Measurements from ENCODE around the gene COL3A1. TPM values are rescaled to one million over a fixed set of nuclear protein-coding genes. Genes with fewer than 3 reads are reported as not detected.

Gene COL3A1
- polyA plus RNA-seq, 4 donors = 2.0 to 648 (median 59.6) TPM

DNA sequence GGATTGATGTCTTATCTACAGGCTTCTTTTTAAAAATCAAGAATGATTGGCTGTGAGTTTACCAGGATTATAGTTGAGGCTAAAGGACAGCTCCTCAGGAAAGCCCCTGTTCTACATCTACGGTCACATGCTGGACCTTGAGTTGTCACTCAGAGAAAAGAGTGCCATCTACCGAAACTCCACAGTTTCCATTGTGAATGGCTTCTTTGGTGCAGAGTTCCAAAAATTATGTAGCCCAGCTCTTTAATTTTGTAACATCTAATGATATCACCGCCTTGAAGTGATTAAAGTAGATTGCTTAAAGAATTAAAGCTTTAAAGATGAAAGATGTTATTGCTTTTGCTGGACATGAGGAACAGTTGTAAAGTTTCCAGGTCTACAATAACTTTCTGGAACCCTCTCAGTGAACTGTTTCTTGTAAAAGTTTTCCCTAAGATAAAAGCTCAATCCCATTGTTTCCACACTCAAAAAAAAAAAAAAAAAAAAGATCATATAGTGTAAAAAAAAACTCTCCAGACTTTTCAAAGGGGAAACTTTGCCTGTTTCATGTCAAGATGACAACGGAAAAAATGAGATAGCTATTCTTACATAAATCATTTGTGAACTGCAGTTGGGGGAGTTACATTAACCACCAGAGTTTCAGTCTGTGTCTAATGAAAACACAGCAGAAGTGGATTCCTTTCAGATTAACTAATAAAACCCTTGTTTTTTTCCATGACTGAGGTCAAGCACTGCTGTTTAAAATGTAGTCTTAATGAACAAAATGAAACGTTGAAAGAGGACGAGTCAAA is 4.3 kb downstream of the COL3A1 start:
- no peak for FAIRE-seq
- H3K36me3 ChIP-seq (ENCODE audit: control insufficient read depth in 3 of 3, insufficient read depth in 2 of 3, low read depth in 1 of 3, low read length in 3 of 3) = no peaks in the 10 kb centered on the region
- 28 to 38% (median 28%) methylated on average over 6 of the region's 6 CpGs for WGBS, 3 donors
- H3K27ac ChIP-seq (ENCODE audit: low read depth in 1 of 3, low read length in 2 of 3) = peak overlapping the region in 2 of 3 donors; percentile 58 to 83
- no peaks in the 10 kb centered on the region for H3K4me1 ChIP-seq (ENCODE audit: control insufficient read depth in 3 of 3, insufficient read depth in 2 of 3, low read depth in 1 of 3, low read length in 2 of 3)
- no peaks in the 10 kb centered on the region for H3K9me3 ChIP-seq (ENCODE audit: control insufficient read depth in 2 of 2, insufficient read depth in 1 of 2, low read depth in 1 of 2, low read length in 1 of 2)
- H3K27me3 ChIP-seq (ENCODE audit: control insufficient read depth in 3 of 3, insufficient read depth in 3 of 3, low read length in 3 of 3) = no peaks in the 10 kb centered on the region
- H3K4me3 ChIP-seq (ENCODE audit: low read depth in 1 of 3, low read length in 3 of 3) = peak overlapping the region in 1 of 3 donors; percentile 24
- peak; percentile 9 to 31 for DNase-seq

- H3K9me3 ChIP-seq (ENCODE audit: control insufficient read depth in 2 of 2, insufficient read depth in 1 of 2, low read depth in 1 of 2, low read length in 1 of 2) = no peaks in the 10 kb centered on the region
- 44 to 68% (median 56%) methylated on average over 3 of the region's 3 CpGs for WGBS, 3 donors
- DNase-seq (no peak), FAIRE-seq (no peak)
- no peak overlapping the region for H3K4me3 ChIP-seq (ENCODE audit: low read depth in 1 of 3, low read length in 3 of 3)
- H3K36me3 ChIP-seq (ENCODE audit: control insufficient read depth in 3 of 3, insufficient read depth in 2 of 3, low read depth in 1 of 3, low read length in 3 of 3) = no peaks in the 10 kb centered on the region
- peak overlapping the region in 1 of 3 donors; percentile 83 for H3K27ac ChIP-seq (ENCODE audit: low read depth in 1 of 3, low read length in 2 of 3)
- H3K27me3 ChIP-seq (ENCODE audit: control insufficient read depth in 3 of 3, insufficient read depth in 3 of 3, low read length in 3 of 3) = no peaks in the 10 kb centered on the region
- H3K4me1 ChIP-seq (ENCODE audit: control insufficient read depth in 3 of 3, insufficient read depth in 2 of 3, low read depth in 1 of 3, low read length in 2 of 3) = no peaks in the 10 kb centered on the region
Observed at GRCh38 chr2:188979187-188980114, 5.3 kb downstream of the COL3A1 start.

GRCh38 chr2:188983427-188984064 is 9.4 kb downstream of the COL3A1 start:
- DNase-seq = no peak
- no peak for FAIRE-seq
- no peaks in the 10 kb centered on the region for H3K4me1 ChIP-seq (ENCODE audit: control insufficient read depth in 3 of 3, insufficient read depth in 2 of 3, low read depth in 1 of 3, low read length in 2 of 3)
- H3K27me3 ChIP-seq (ENCODE audit: control insufficient read depth in 3 of 3, insufficient read depth in 3 of 3, low read length in 3 of 3) = no peaks in the 10 kb centered on the region
- H3K9me3 ChIP-seq (ENCODE audit: control insufficient read depth in 2 of 2, insufficient read depth in 1 of 2, low read depth in 1 of 2, low read length in 1 of 2) = no peaks in the 10 kb centered on the region
- H3K36me3 ChIP-seq (ENCODE audit: control insufficient read depth in 3 of 3, insufficient read depth in 2 of 3, low read depth in 1 of 3, low read length in 3 of 3) = no peaks in the 10 kb centered on the region
- 54 to 73% (median 59%) methylated on average over 4 of the region's 4 CpGs for WGBS, 3 donors
- peak overlapping the region in 2 of 3 donors; percentile 47 to 58 for H3K27ac ChIP-seq (ENCODE audit: low read depth in 1 of 3, low read length in 2 of 3)
- H3K4me3 ChIP-seq (ENCODE audit: low read depth in 1 of 3, low read length in 3 of 3) = no peak overlapping the region

- Histone ChIP-seq H3K4me3 (ENCODE audit: low read depth in 1 of 3, low read length in 3 of 3) (no peak overlapping the region), H3K36me3 (ENCODE audit: control insufficient read depth in 3 of 3, insufficient read depth in 2 of 3, low read depth in 1 of 3, low read length in 3 of 3) (no peaks in the 10 kb centered on the region), H3K4me1 (ENCODE audit: control insufficient read depth in 3 of 3, insufficient read depth in 2 of 3, low read depth in 1 of 3, low read length in 2 of 3) (no peaks in the 10 kb centered on the region), H3K27me3 (ENCODE audit: control insufficient read depth in 3 of 3, insufficient read depth in 3 of 3, low read length in 3 of 3) (no peaks in the 10 kb centered on the region), H3K27ac (ENCODE audit: low read depth in 1 of 3, low read length in 2 of 3) (no peak overlapping the region), H3K9me3 (ENCODE audit: control insufficient read depth in 2 of 2, insufficient read depth in 1 of 2, low read depth in 1 of 2, low read length in 1 of 2) (no peaks in the 10 kb centered on the region)
- DNase-seq = no peak
- no peak for FAIRE-seq
Observed at GRCh38 chr2:188984065-188984491, 9.9 kb downstream of the COL3A1 start.

DNA sequence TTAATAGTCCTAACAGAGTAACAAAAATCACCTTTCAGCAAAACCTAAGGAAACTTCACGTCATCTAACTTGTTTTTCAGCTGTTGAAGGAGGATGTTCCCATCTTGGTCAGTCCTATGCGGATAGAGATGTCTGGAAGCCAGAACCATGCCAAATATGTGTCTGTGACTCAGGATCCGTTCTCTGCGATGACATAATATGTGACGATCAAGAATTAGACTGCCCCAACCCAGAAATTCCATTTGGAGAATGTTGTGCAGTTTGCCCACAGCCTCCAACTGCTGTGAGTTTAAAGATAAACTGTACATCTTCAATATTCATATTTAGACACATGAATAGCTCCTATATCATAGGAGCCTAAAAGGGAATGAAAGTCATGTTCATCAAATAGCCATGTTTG is 10.5 kb downstream of the COL3A1 start:
- H3K27ac ChIP-seq (ENCODE audit: low read depth in 1 of 3, low read length in 2 of 3) = peak overlapping the region in 1 of 3 donors; percentile 11
- no peak for FAIRE-seq
- H3K4me3 ChIP-seq (ENCODE audit: low read depth in 1 of 3, low read length in 3 of 3) = no peak overlapping the region
- no peak for DNase-seq
- 66 to 81% (median 77%) methylated on average over 5 of the region's 5 CpGs for WGBS, 3 donors
- H3K4me1 ChIP-seq (ENCODE audit: control insufficient read depth in 3 of 3, insufficient read depth in 2 of 3, low read depth in 1 of 3, low read length in 2 of 3) = no peaks in the 10 kb centered on the region
- H3K36me3 ChIP-seq (ENCODE audit: control insufficient read depth in 3 of 3, insufficient read depth in 2 of 3, low read depth in 1 of 3, low read length in 3 of 3) = no peaks in the 10 kb centered on the region
- no peaks in the 10 kb centered on the region for H3K27me3 ChIP-seq (ENCODE audit: control insufficient read depth in 3 of 3, insufficient read depth in 3 of 3, low read length in 3 of 3)
- H3K9me3 ChIP-seq (ENCODE audit: control insufficient read depth in 2 of 2, insufficient read depth in 1 of 2, low read depth in 1 of 2, low read length in 1 of 2) = no peaks in the 10 kb centered on the region

GRCh38 chr2:188986839-188987238 is 12.7 kb downstream of the COL3A1 start:
- Histone ChIP-seq H3K9me3 (ENCODE audit: control insufficient read depth in 2 of 2, insufficient read depth in 1 of 2, low read depth in 1 of 2, low read length in 1 of 2) (no peaks in the 10 kb centered on the region), H3K4me1 (ENCODE audit: control insufficient read depth in 3 of 3, insufficient read depth in 2 of 3, low read depth in 1 of 3, low read length in 2 of 3) (no peaks in the 10 kb centered on the region), H3K27me3 (ENCODE audit: control insufficient read depth in 3 of 3, insufficient read depth in 3 of 3, low read length in 3 of 3) (no peaks in the 10 kb centered on the region), H3K4me3 (ENCODE audit: low read depth in 1 of 3, low read length in 3 of 3) (no peak overlapping the region), H3K27ac (ENCODE audit: low read depth in 1 of 3, low read length in 2 of 3) (no peak overlapping the region), H3K36me3 (ENCODE audit: control insufficient read depth in 3 of 3, insufficient read depth in 2 of 3, low read depth in 1 of 3, low read length in 3 of 3) (peaks cover 0 to 3% (median 0%) of the 10 kb centered on the region in 3 donors)
- FAIRE-seq (no peak), DNase-seq (no peak)
- 57 to 70% (median 64%) methylated on average over 4 of the region's 4 CpGs for WGBS, 3 donors

GRCh38 chr2:188993247-188993646 is 19.1 kb downstream of the COL3A1 start:
- WGBS, 3 donors = 67 to 92% (median 85%) methylated on average over 1 of the region's 1 CpG
- Histone ChIP-seq H3K4me3 (ENCODE audit: low read depth in 1 of 3, low read length in 3 of 3) (no peak overlapping the region), H3K27me3 (ENCODE audit: control insufficient read depth in 3 of 3, insufficient read depth in 3 of 3, low read length in 3 of 3) (no peaks in the 10 kb centered on the region), H3K36me3 (ENCODE audit: control insufficient read depth in 3 of 3, insufficient read depth in 2 of 3, low read depth in 1 of 3, low read length in 3 of 3) (peaks cover 0 to 7% (median 0%) of the 10 kb centered on the region in 3 donors), H3K9me3 (ENCODE audit: control insufficient read depth in 2 of 2, insufficient read depth in 1 of 2, low read depth in 1 of 2, low read length in 1 of 2) (no peaks in the 10 kb centered on the region), H3K4me1 (ENCODE audit: control insufficient read depth in 3 of 3, insufficient read depth in 2 of 3, low read depth in 1 of 3, low read length in 2 of 3) (no peaks in the 10 kb centered on the region), H3K27ac (ENCODE audit: low read depth in 1 of 3, low read length in 2 of 3) (no peak overlapping the region)
- DNase-seq (no peak), FAIRE-seq (no peak)

DNA sequence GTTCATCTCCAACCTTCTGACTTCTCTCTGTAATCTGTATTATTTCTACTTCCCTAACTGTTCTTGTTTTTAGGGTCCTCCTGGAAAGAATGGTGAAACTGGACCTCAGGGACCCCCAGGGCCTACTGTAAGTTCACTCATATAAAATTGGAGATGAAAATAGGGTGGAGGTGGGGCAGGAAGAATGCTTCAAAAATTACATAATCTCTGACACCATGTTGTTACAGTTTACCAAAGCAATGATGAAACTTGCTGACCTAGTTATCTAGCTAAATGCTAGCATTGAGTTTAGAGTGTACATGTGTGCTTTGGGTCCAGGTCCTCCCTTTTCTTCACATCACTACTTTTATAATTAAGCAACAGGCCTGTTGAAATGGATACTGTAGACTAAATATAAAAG is 23.1 kb downstream of the COL3A1 start:
- FAIRE-seq (no peak), DNase-seq (no peak)
- H3K9me3 ChIP-seq (ENCODE audit: control insufficient read depth in 2 of 2, insufficient read depth in 1 of 2, low read depth in 1 of 2, low read length in 1 of 2) = no peaks in the 10 kb centered on the region
- H3K27ac ChIP-seq (ENCODE audit: low read depth in 1 of 3, low read length in 2 of 3) = no peak overlapping the region
- H3K4me3 ChIP-seq (ENCODE audit: low read depth in 1 of 3, low read length in 3 of 3) = no peak overlapping the region
- no peaks in the 10 kb centered on the region for H3K27me3 ChIP-seq (ENCODE audit: control insufficient read depth in 3 of 3, insufficient read depth in 3 of 3, low read length in 3 of 3)
- peaks cover 0 to 10% (median 0%) of the 10 kb centered on the region in 3 donors for H3K36me3 ChIP-seq (ENCODE audit: control insufficient read depth in 3 of 3, insufficient read depth in 2 of 3, low read depth in 1 of 3, low read length in 3 of 3)
- no peaks in the 10 kb centered on the region for H3K4me1 ChIP-seq (ENCODE audit: control insufficient read depth in 3 of 3, insufficient read depth in 2 of 3, low read depth in 1 of 3, low read length in 2 of 3)

Measured in small intestine (tissue), 7 donors.